GM12801 (cell line): ENCODE measurements around the gene CROCC2.

ENCODE experiments used
- TF ChIP-seq, protein P1 (sequence below): IDR thresholded peaks from one replicate; pipeline ENCODE4 v1.5.1; 2011; ENCODE audit warnings: control low read depth; ENCODE audit not compliant: insufficient read length; ENCODE audit errors: extremely low read depth

The CROCC2 gene

DNA sequence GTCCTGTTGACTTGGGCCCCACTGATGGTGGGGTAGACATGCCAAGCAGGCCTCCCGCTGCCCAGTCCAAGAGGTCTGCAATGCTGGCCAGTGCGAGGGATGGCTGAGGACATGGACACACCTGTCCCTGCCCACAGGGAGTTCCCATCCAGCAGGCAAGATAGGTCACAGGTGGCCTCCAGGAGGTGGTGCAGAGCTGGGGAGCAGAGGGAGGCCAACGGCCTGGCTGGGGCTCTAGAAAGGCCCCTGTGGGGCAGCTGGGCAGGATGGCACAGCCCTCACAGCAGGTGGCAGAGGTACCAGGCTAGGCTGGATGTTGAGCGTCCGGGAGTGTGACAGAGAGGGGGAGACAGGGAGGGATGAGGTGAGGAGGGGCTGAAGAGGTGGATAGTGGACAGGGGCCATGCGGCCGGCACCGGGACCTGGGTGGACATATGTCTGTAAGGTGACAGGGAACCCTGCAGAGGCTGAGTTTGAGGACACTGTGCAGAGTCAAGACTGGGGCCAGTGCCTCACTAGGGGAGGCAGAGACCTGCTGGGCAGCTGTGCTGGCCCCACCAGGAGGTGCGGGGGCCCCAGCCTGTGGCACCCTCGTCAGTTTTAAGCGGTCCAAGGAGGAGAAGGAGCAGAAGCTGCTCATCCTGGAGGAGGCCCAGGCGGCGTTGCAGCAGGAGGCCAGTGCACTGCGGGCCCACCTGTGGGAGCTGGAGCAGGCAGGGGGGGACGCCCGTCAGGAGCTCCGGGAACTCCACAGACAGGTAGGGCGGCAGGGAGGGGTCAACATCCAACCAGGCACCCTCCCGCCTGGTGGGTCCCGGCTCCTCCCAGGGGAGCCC is 58.0 kb downstream of the CROCC2 start:
- TF ChIP-seq, protein P1, sequence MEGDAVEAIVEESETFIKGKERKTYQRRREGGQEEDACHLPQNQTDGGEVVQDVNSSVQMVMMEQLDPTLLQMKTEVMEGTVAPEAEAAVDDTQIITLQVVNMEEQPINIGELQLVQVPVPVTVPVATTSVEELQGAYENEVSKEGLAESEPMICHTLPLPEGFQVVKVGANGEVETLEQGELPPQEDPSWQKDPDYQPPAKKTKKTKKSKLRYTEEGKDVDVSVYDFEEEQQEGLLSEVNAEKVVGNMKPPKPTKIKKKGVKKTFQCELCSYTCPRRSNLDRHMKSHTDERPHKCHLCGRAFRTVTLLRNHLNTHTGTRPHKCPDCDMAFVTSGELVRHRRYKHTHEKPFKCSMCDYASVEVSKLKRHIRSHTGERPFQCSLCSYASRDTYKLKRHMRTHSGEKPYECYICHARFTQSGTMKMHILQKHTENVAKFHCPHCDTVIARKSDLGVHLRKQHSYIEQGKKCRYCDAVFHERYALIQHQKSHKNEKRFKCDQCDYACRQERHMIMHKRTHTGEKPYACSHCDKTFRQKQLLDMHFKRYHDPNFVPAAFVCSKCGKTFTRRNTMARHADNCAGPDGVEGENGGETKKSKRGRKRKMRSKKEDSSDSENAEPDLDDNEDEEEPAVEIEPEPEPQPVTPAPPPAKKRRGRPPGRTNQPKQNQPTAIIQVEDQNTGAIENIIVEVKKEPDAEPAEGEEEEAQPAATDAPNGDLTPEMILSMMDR: no peak

DNA sequence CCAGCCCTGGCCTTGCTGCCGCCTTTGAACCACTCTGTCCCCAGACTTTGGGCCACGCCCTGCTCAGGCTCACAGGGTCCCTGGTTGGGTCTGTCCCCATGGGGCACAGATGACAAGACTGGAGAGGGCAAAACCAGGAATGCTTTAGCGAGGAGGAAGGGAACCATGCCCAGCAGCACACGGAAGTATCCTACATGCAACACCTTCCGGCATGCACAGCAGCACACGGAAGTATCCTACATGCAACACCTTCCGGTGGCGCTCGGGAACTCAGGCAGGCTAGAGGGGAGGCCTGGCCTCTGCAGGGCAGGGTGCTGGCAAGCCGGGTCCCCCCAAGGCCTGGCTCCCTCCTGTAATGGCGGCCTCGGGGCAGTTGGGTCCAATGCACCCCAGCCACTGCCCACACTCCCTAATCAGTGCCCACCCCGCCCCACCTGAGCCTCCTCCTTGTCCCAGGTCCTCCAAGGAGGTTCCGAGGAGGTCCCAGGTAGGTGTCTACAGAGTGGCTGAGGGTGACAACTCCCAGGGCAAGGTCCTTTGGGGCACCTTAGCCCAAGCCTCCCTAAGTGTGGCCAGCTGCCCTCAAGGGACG is 58.7 kb downstream of the CROCC2 start:
- TF ChIP-seq, protein P1: no peak

DNA sequence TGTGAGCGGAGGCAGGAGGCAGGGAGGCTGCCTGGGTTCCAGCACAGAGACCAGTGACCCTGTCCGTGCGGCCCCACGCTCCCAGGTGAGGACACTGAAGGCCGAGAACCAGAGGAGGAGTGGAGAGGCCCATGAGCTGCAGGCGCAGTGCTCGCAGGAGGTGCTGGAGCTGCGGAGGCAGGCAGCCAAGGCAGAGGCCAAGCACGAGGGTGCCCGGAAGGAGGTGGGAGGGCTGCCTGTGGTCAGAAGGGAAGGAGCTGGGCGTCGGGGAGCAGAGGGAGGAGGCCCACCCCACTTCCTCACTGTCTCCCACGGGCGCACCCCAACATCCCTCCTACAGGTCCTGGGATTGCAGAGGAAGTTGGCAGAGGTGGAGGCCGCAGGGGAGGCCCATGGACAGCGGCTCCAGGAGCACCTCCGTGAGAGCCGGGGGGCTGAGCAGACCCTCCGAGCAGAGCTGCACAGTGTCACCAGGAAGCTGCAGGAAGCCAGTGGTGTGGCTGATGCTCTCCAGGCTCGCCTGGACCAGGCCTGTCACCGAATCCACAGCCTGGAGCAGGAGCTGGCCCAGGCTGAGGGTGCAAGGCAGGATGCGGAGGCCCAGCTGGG is 59.3 kb downstream of the CROCC2 start:
- TF ChIP-seq, protein P1: no peak

DNA sequence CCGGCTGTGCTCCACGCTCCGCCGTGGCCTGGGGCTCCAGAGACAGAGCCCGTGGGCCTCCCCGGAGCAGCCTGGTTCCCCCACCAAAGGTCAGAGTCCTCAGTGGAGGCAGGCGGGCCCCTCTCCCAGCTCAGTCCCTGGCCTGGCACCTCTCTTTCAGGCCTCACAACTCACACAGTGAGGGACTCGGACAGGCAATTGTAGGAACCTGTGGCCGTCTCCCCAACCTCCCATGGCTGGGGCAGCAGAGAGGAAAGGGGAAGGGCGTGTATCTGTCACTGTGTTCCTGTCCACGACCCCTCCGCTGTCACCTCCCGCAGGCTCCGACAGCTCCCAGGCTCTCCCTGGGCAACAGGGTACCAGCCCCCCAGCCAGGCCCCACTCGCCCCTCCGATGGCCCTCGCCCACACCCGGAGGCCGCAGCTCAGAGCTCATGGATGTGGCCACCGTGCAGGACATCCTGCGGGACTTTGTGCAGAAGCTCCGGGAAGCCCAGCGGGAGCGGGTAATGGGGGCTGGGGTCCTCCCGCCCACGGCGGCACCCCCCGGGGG is 59.8 kb downstream of the CROCC2 start:
- TF ChIP-seq, protein P1: no peak

DNA sequence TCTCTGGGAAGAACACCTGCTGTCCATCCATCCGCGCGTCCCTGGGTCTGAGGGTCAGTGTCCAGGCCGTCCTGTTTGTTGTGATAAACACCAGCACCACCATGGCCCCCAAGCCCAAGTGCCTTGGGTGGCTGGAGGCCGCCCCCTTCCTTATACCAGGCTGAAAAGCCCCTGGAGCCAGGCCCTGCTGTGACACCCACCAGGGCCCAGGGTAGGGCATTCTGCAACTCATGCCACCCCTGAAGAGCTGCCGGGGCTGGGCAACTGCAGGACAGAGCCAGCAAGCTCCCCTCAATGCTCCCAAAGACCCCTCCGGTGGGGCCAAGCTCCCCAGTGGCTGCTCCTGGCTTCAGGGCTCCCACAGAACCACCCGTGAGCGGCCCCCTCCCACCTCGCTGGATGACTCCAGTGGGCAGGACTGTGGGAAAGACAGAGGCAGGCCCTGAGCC is 60.3 kb downstream of the CROCC2 start:
- TF ChIP-seq, protein P1: no peak

DNA sequence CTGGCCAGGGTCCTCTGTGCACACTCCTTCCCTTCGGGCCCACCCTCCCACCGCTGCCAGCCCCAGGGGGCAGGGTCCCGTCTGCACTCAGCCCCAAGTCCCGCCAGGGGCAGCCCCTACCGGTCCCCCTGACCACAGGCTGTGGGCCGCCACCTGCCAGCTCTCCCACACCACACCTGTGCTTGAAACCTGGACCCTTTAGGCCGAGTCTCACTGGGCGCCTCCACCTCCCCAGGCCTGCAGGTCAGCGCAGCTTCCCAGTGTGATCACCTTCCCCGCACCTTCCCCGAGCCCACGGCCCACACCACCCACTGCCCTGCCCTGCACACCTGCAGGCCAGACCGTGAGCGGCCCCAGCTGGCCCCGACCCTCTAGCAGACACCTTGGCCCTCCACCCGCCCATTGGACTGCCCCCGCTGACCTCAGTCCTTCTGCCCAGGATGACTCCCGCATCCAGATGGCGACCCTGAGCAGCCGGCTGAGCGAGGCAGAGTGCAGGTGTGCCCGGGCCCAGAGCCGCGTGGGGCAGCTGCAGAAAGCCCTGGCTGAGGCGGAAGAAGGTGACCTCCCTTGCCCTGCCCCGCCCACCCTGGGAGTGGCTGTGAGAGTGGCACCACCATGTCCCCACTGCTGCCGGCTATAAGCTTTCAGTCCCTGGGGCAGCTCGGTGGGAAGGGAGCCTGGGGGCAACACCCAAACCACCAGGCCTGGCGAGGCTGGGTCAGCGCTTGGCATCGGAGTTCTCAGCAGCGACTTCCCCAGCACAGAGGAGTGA is 61.0 kb downstream of the CROCC2 start:
- TF ChIP-seq, protein P1: no peak
